HG02884 (cell line): ENCODE measurements around the gene RAD23B.

Experiments
- ATAC-seq: cut with Tn5 transposase; IDR thresholded peaks from one replicate; pipeline ENCODE4 v1.9.1; 2021; ENCODE audit warnings: mild to moderate bottlenecking, moderate library complexity; ENCODE audit not compliant: unreplicated experiment

Gene RAD23B

GRCh38 chr9:107333363-107333762, 50.3 kb downstream of the RAD23B start:
- ATAC-seq: no peak

DNA sequence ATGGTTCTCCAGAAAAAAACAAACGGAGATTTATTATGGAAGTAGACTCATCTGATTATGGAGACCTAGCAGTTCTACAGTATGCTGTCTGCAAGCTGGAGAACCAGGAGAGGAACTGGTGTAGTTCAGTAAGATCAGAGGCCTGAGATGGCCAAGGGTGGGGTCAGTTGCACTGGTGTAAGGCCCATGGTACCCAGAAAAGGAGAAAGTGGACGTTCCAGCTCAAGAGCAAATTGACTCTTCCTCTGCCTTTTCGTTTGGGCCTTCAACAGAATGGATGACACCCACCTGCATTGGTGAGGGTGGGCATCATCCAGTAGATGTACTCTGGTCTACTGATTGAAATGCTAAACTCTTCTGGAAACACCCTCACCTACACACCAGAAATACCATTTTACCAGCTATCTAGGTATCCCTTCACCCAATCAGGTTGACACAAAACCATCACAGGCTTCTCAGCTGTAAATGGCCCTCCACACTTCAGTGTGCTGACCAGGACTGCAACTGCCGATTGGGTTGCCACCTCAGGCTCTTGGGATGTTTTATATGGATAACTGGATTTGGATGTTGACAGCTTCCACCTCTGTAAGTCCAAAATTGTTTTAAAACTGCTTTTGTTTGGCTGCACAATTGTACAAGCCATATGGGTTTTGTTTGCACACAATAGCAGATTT, 51.2 kb downstream of the RAD23B start:
- no peak for ATAC-seq

DNA sequence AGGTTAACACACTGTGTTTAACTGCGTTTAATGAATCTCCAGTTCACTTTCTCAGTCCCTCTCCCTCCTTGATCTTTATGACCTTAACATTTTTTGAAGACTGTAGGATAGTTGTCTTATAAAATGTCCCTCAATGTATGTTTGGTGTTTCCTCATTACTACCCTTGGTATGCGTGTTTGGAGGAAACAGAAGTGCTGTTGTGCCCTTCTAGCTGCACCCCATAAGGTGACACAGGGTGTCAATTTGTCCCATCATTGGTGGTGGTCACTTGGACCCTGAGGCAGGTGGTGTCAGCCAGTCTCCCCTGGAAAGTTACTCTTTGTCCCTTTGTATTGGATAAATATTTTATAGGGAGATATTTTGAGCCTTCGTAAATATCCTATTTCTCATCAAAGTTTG, 52.3 kb downstream of the RAD23B start:
- ATAC-seq: no peak

- ATAC-seq: no peak
Measured at GRCh38 chr9:107336718-107337360, 53.8 kb downstream of the RAD23B start.

GRCh38 chr9:107337676-107338590, 54.9 kb downstream of the RAD23B start:
- ATAC-seq: no peak

DNA sequence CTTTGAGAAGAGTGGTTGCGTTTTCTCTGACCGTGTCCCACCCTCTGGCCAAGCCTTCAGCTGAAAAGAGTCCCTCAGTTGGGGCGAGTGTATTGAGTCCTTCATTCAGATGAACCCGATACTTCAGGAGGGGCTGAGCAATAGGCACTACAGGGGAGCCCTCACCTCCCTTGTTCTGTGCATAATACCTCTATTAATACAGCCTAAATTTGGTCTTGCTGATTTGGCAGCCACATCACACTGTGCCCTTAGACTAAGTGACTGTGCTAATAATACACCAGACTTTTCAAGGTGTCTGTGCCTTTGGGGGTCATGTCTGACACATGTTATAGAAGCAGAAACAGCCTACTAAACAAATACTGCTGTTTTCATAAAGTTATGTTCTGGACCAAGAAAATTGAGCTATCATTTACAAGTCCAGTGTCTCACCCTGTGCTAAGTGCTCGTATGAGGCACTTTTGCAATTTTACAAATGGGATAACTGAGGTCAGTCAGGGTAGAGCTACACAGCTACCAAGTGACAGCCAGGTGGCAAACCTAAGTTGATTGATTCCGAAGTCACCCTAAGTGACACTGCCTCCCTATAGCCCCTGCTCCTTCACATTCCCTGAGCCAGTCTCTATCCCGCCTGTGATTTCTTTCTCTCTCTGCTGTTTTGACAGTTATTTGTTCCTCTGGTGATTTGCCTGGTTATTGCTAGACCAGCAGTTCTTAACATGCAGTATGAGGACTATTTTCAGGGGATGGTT, 56.0 kb downstream of the RAD23B start:
- no peak for ATAC-seq

DNA sequence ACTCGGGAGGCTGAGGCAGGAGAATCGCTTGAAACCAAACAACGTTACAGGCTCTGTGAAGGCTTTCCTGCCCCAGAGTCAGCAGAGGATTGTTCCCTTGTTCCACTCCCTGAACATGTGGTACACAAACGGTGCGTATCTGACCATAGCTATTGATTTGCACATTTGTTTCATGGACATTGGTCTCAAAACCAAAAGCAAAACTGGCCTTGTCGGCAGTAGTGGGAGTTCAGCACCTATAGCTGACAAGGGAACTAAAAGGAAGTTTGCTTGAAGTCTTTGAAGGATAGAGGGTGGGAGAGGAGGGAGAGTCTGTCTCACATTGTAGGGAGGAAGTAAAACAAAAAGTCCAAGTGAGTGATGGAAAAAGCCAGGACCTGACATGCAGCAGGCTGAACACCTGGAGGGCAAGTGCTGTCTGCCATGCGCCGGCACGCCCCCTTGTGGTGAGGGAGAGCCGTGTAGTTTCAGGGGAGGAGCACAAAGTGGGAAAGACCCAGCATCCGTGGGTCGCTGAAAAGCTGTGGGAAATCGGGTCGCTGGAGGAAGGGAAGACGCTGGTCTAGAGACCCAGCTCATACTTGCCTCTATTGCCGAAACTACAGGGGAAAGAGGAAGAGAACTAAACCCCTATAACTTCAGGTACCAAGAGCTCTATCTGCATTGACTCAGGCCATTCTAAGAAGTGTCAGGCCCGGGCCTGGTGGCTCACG, 58.0 kb downstream of the RAD23B start:
- peak; percentile 76 for ATAC-seq

DNA sequence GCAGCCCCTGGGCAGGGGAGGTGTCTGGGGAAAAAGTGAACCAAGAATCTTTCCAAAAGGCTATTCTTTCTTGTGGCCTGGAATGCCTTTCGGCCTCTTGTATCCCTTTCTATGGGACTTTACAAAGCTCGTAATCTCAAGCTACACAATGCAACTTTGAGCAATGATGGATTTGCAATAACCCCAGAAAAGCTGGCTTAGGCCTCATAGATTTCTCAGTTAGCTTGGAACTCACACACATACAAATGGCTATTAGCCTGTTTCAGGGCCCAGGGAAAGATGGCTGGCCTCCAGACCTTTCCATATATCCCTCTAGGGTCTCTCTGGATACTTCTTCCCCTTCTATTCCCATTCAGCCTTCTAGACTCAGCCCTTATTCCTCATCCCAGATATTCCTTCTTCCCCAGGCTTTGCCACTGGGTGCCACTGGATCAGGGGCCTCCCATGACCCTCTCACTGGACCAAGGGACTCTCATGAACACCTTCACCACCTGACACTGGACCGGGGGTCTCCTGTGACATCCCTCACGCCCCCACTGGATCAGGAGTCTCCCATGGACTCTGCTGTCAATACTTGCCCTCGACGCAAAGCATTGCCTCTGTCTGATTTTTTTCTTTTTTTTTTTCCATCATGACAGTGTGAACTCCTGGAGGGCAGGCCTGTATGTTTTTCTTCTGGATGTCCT, 59.5 kb downstream of the RAD23B start:
- ATAC-seq: no peak

- no peak for ATAC-seq
Measured at GRCh38 chr9:107345327-107345726, 62.2 kb downstream of the RAD23B start.

DNA sequence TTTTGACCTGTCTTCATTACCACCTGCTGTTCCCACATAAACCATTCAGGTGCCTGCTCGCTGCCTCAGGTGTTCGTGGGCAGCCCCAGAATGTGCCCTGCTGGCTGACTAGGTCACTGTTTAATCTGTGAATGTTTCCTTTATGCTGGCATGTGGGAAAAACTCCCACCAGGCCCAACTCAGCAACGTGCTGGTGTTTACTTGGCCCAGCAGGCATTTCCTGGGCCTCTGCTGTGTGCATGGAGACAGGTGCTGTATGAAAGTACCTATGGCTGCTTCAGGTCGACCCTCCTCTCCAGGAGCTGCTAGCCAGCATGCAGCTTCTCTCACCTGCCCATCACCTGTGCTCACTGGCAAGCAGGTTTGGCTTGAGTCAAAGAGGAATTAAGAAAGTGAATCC, 65.8 kb downstream of the RAD23B start:
- ATAC-seq: no peak

DNA sequence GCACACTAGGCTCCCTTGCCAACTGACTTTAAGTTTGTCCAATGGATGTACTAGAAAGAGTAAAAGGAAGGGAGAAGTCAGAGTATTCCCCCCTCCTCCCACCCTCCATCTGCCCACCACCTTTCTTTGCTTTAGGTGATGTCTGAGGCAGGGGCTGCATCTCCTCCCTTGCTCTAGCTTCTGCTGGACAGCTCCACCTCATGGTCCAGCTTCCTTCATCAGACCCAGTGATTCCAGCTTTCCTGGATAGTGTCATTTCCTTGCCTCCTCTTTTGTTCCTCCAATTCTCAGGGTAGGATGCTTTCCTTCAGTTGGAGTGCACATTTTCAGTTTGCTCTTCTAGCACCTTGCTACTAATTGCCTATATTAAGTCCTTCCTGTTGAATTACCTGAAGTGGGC, 67.4 kb downstream of the RAD23B start:
- ATAC-seq: no peak

DNA sequence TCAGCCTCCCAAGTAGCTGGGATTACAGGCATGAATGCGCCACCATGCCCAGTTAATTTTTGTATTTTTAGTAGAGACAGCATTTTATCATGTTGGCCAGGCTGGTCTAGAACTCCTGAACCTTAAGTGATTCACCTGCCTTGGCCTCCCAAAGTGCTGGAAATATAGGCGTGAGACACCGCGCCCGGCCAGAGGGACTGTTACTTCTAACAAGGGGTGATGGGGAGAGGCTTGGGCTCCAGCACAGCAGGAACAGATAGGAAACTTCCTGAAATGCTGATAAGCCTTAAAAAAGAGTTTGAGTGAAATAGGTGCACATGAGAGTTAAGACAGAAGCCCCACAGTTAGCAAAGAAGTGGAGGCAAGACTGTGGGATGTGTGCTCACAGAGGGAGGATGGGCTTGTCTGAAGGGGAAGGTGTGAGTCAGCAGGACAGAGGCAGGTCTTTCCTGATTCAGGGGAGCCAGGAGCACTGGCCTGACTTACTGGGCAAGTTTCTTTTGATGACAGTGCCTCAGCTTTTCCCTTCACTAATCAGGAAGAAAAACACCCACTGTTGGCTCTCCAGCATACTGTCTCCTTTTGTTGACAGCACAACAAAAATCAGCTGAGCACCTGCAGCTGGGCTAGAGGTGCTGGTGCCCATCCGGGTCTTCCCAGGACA, 68.4 kb downstream of the RAD23B start:
- ATAC-seq: no peak

DNA sequence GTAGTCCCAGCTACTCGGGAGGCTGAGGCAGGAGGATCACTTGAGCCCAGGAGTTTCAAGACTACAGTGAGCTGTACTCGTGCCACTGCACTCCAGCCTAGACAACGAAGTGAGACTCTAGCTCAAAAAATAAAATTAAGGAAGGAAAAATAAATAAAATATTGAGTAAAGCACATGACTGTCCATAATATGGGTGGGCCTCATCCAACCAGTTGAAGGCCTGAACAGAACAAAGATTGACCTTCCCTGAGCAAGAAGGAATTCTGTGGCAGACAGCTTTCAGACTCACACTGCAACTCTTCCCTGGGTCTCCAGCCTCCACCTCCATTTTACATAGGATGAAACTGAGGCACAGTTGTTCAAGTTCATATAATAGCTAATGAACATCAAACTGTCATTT, 72.3 kb downstream of the RAD23B start:
- ATAC-seq: no peak

DNA sequence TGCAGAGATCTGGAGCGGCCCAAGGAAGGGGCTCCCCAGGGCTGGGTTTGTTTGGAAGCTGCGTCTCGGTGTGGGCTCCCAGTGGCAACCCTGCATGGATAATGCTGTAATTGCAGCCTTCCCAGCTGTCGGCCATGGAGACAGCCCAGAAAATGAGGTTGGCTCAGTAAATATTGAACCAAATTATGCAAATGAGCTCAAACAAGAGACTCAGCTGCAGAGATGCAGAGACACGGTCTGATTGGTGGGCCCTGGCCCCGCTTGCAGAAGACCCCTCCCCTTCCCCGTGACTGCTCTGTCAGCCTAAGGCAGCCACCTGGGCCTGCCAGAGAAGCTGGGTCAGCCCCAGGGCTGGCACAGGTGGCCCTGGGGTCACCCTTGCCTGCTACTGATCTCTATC, 75.9 kb downstream of the RAD23B start:
- no peak for ATAC-seq

- no peak for ATAC-seq
Measured at GRCh38 chr9:107360098-107360497, 77.0 kb downstream of the RAD23B start.

DNA sequence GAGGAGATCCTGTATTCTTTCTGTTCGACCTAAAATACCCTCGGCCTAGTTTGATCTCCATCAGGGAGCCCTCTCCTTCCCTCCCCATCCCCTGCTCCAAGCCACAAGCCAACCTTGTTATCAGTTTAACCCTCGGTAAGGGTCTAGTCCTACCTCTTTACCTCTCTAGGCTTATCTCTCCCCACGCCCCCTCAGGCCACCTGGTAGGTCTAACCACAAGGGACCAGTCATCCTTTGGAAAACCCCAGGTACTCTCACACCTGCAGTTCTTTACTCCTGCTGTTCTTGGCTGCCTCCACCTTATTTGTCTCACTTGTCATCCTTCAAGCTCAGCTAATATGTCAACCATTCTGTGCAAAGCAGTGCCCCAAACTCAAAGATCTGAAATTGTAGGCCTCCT, 78.7 kb downstream of the RAD23B start:
- ATAC-seq: no peak

DNA sequence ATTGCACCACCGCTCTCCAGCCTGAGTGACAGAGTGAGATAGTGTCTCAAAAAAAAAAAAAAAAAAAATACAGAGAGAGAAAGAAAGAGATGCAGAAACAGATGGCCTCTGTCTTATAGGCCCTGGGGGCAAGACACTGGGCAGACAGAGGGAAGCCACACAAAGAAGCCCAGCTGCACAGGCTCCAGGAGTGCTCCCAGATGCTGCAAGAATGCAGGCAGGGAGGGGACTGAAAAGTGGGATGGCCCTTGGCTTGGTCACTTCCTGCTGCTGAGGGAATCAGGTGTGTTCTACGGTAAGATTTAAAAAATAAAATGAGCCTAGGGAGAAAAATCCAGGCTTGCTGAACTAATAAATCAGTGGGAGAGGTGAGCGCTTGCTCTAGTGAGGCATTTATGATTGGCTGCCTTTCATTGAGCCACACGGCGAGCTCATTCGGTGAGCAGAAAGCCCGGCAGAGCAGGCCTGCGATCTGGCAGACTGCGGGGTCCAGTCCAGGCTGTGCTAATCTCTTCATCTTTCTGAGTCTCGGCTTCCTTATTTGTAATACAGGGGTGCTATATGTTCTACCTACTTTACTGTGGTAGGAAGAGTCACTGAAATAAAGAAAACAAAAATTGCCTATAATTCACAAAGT, 80.6 kb downstream of the RAD23B start:
- no peak for ATAC-seq

GRCh38 chr9:107367727-107368502, 84.8 kb downstream of the RAD23B start:
- no peak for ATAC-seq
